H9 (cell line): Measurements from ENCODE around the gene RIMS1. TPM values are rescaled to one million over a fixed set of nuclear protein-coding genes. Genes with fewer than 3 reads are reported as not detected.

Experiments used
- DNase-seq: peaks from one replicate; pipeline ENCODE4 v3.0.0-alpha.2; 2017
- H2AFZ ChIP-seq: one replicate; pipeline ENCODE4 v1.6.1; 2013; ENCODE audit warnings: mild to moderate bottlenecking, low read length, control low read depth, moderate library complexity
- H2AK5ac ChIP-seq: 2 replicates; pipeline ENCODE4 v1.6.1; 2013; ENCODE audit warnings: low read length, control low read depth, mixed read lengths; ENCODE audit not compliant: insufficient read length
- H2BK120ac ChIP-seq: one replicate; pipeline ENCODE4 v1.6.1; 2013; ENCODE audit warnings: low read depth, mild to moderate bottlenecking, low read length, control low read depth, inconsistent platforms; ENCODE audit not compliant: poor library complexity, severe bottlenecking
- H2BK12ac ChIP-seq: 2 replicates; pipeline ENCODE4 v1.6.1; 2013; ENCODE audit warnings: low read length, control low read depth, mixed read lengths, low read depth; ENCODE audit not compliant: insufficient read length
- H2BK15ac ChIP-seq: 2 replicates; pipeline ENCODE4 v1.6.1; 2013; ENCODE audit warnings: low read depth, low read length, control low read depth
- H2BK20ac ChIP-seq: one replicate; pipeline ENCODE4 v1.6.1; 2013; ENCODE audit warnings: low read depth, mild to moderate bottlenecking, low read length, control low read depth, inconsistent platforms; ENCODE audit not compliant: poor library complexity, severe bottlenecking
- H2BK5ac ChIP-seq: 2 replicates; pipeline ENCODE4 v1.6.1; 2013; ENCODE audit warnings: low read length, control low read depth, mixed read lengths; ENCODE audit not compliant: insufficient read length
- H3K14ac ChIP-seq: 2 replicates; pipeline ENCODE4 v1.6.1; 2013; ENCODE audit warnings: low read length, control low read depth; ENCODE audit not compliant: insufficient read depth
- H3K18ac ChIP-seq: 2 replicates; pipeline ENCODE4 v1.6.1; 2013; ENCODE audit warnings: low read depth, mild to moderate bottlenecking, mixed read lengths, low read length, control low read depth; ENCODE audit not compliant: insufficient read length
- H3K23ac ChIP-seq: 2 replicates; pipeline ENCODE4 v1.6.1; 2013; ENCODE audit warnings: low read length, control low read depth, mixed read lengths, low read depth; ENCODE audit not compliant: insufficient read length
- H3K23me2 ChIP-seq: 2 replicates; pipeline ENCODE4 v1.6.1; 2013; ENCODE audit warnings: low read depth, mild to moderate bottlenecking, mixed read lengths, low read length, control low read depth; ENCODE audit not compliant: insufficient read length, poor library complexity, severe bottlenecking
- H3K27ac ChIP-seq: 2 replicates; pipeline ENCODE4 v1.5.1; 2013; ENCODE audit warnings: low read length, control low read depth, mixed read lengths, low read depth; ENCODE audit not compliant: insufficient read length
- H3K27me3 ChIP-seq: 2 replicates; pipeline ENCODE4 v1.6.1; 2013; ENCODE audit warnings: low read length, control low read depth, inconsistent platforms; ENCODE audit not compliant: insufficient read depth
- H3K4ac ChIP-seq: 2 replicates; pipeline ENCODE4 v1.6.1; 2013; ENCODE audit warnings: low read depth, mild to moderate bottlenecking, control low read depth, inconsistent platforms, low read length, moderate library complexity
- H3K4me1 ChIP-seq: 2 replicates; pipeline ENCODE4 v1.6.1; 2013; ENCODE audit warnings: low read length, control low read depth, inconsistent platforms; ENCODE audit not compliant: insufficient read depth
- H3K4me2 ChIP-seq: 2 replicates; pipeline ENCODE4 v1.6.1; 2013; ENCODE audit warnings: low read length, control low read depth, mixed read lengths; ENCODE audit not compliant: insufficient read length, insufficient read depth
- H3K56ac ChIP-seq: 2 replicates; pipeline ENCODE4 v1.6.1; 2013; ENCODE audit warnings: low read depth, mild to moderate bottlenecking, mixed read lengths, low read length, control low read depth; ENCODE audit not compliant: insufficient read length
- H3K79me1 ChIP-seq: 2 replicates; pipeline ENCODE4 v1.6.1; 2013; ENCODE audit warnings: low read depth, mild to moderate bottlenecking, moderate library complexity, low read length, control low read depth, inconsistent platforms; ENCODE audit not compliant: insufficient read depth, poor library complexity, severe bottlenecking
- H3K79me2 ChIP-seq: 2 replicates; pipeline ENCODE4 v1.6.1; 2013; ENCODE audit warnings: low read length, control low read depth, inconsistent platforms; ENCODE audit not compliant: insufficient read depth
- H3K9ac ChIP-seq: 2 replicates; pipeline ENCODE4 v1.6.1; 2013; ENCODE audit warnings: low read length, control low read depth, mixed read lengths; ENCODE audit not compliant: insufficient read length; ENCODE audit errors: extremely low read depth
- H3K9me3 ChIP-seq: one replicate; pipeline ENCODE4 v1.6.1; 2013; ENCODE audit warnings: low read depth, low read length, inconsistent platforms; ENCODE audit not compliant: control insufficient read depth
- H3T11ph ChIP-seq: one replicate; pipeline ENCODE4 v1.6.1; 2013; ENCODE audit warnings: mild to moderate bottlenecking, low read length, control low read depth, inconsistent platforms
- H4K20me1 ChIP-seq: one replicate; pipeline ENCODE4 v1.6.1; 2013; ENCODE audit not compliant: control insufficient read depth, insufficient read length, insufficient read depth
- H4K5ac ChIP-seq: 2 replicates; pipeline ENCODE4 v1.6.1; 2013; ENCODE audit warnings: low read depth, mild to moderate bottlenecking, mixed read lengths, low read length, control low read depth; ENCODE audit not compliant: insufficient read length
- H4K8ac ChIP-seq: replicated peaks from 2 replicates; pipeline ENCODE4 v1.6.1; 2013; ENCODE audit warnings: low read length, control low read depth, mixed read lengths, low read depth; ENCODE audit not compliant: insufficient read length
- H4K91ac ChIP-seq: 2 replicates; pipeline ENCODE4 v1.6.1; 2013; ENCODE audit warnings: low read depth, mild to moderate bottlenecking, moderate library complexity, mixed read lengths, low read length, control low read depth; ENCODE audit not compliant: insufficient read length
- H3K27ac Mint-ChIP-seq, 3 experiments: 2 replicates in 2 of 3; 3 replicates in 1 of 3; pipeline ENCODE4 v1.8.0; 2020 to 2021; ENCODE audit warnings: mixed read lengths in 3 of 3, mild to moderate bottlenecking in 1 of 3, moderate library complexity in 1 of 3
- H3K27me3 Mint-ChIP-seq: 2 replicates; pipeline ENCODE4 v1.8.0; 2021; ENCODE audit warnings: low read depth, mild to moderate bottlenecking, moderate library complexity, mixed read lengths
- H3K36me3 Mint-ChIP-seq, 3 experiments: 2 replicates in 2 of 3; 3 replicates in 1 of 3; pipeline ENCODE4 v1.8.0; 2020 to 2021; ENCODE audit warnings: low read depth in 3 of 3, mixed read lengths in 3 of 3; ENCODE audit not compliant: insufficient read depth in 1 of 3
- H3K4me1 Mint-ChIP-seq, 2 experiments: 2 replicates each; pipeline ENCODE4 v1.8.0; 2020; ENCODE audit warnings: mixed read lengths in 2 of 2
- H3K4me3 Mint-ChIP-seq, 2 experiments: 2 replicates in 1 of 2; 3 replicates in 1 of 2; pipeline ENCODE4 v1.8.0; 2020 to 2021; ENCODE audit warnings: mild to moderate bottlenecking in 2 of 2, mixed read lengths in 2 of 2, moderate library complexity in 1 of 2
- H3K9me3 Mint-ChIP-seq, 2 experiments: 2 replicates in 1 of 2; 3 replicates in 1 of 2; pipeline ENCODE4 v1.8.0; 2020; ENCODE audit warnings: mild to moderate bottlenecking in 2 of 2, mixed read lengths in 2 of 2, moderate library complexity in 1 of 2
- WGBS: extraction: QIAGEN DNeasy Blood & Tissue Kit; methylation state at CpG from one replicate; pipeline ENCODE4 v1.1.7; 2013; ENCODE audit warnings: missing lambda C conversion rate, low lambda C conversion rate, mixed read lengths; ENCODE audit not compliant: insufficient read length; ENCODE audit errors: extremely low coverage; 5-methylcytosine and 5-hydroxymethylcytosine counted together
- total RNA-seq: library from RNA; stranded (reverse); gene quantifications from 2 replicates; pipeline ENCODE4 v1.2.1, GENCODE V29; 2021
- TF ChIP-seq, protein P1 (sequence below): fragments of 200-600 bp; sonication (generic); conservative IDR thresholded peaks from 3 replicates; pipeline ENCODE4 v1.8.0; 2021; ENCODE audit warnings: antibody characterized with exemption, mild to moderate bottlenecking

RIMS1 gene
- total RNA-seq, 1 experiment from 2014 or later, result 0.83 TPM

DNA sequence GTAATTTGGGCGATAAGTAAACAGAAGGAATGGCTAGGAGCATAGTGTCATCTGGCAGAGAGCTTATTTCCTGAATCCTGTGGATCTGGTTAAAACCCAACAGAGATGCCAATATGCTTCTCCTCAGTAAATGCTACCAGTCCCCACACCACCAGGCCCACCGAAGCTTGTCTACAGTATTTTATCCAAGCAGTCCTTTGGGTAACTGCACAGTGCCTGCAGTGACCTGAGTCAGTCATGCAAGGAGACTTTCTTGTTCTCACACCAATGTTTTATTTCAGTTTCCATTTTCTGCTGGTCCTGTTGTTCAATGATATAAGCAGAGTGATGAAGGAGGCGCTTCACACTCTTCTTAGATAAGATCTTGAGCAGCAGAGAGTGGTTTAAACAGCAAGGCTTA lies 326.3 kb downstream of the RIMS1 start:
- no peaks in the 10 kb centered on the region; the same call in 1 of the 2 replicates for H3K4me1 ChIP-seq
- Mint-ChIP-seq H3K4me1 (peaks cover 6 to 10% of the 10 kb centered on the region in 2 experiments), H3K9me3 (no peaks in the 10 kb centered on the region), H3K4me3 (no peak overlapping the region), H3K27me3 (no peaks in the 10 kb centered on the region), H3K27ac (no peak overlapping the region), H3K36me3 (no peaks in the 10 kb centered on the region)
- H3K23ac ChIP-seq, result no peak overlapping the region
- no peaks in the 10 kb centered on the region for H3K23me2 ChIP-seq
- no peaks in the 10 kb centered on the region for H4K20me1 ChIP-seq
- H3K27me3 ChIP-seq, result no peaks in the 10 kb centered on the region
- no CpG with 5 or more reads among the region's 3 CpGs for WGBS
- no peaks in the 10 kb centered on the region for H3K9me3 ChIP-seq
- H3T11ph ChIP-seq, result no peak overlapping the region
- no peak overlapping the region for H2BK15ac ChIP-seq
- no peak overlapping the region for H2AFZ ChIP-seq
- no peak overlapping the region for H3K9ac ChIP-seq
- H2BK12ac ChIP-seq, result no peak overlapping the region
- H3K4me2 ChIP-seq, result no peak overlapping the region
- H3K18ac ChIP-seq, result no peak overlapping the region
- no peaks in the 10 kb centered on the region for H3K79me2 ChIP-seq
- H3K56ac ChIP-seq, result no peak overlapping the region
- H2BK20ac ChIP-seq, result no peak overlapping the region
- no peak overlapping the region for H2BK120ac ChIP-seq
- no peak overlapping the region for H4K91ac ChIP-seq
- TF ChIP-seq, protein P1, sequence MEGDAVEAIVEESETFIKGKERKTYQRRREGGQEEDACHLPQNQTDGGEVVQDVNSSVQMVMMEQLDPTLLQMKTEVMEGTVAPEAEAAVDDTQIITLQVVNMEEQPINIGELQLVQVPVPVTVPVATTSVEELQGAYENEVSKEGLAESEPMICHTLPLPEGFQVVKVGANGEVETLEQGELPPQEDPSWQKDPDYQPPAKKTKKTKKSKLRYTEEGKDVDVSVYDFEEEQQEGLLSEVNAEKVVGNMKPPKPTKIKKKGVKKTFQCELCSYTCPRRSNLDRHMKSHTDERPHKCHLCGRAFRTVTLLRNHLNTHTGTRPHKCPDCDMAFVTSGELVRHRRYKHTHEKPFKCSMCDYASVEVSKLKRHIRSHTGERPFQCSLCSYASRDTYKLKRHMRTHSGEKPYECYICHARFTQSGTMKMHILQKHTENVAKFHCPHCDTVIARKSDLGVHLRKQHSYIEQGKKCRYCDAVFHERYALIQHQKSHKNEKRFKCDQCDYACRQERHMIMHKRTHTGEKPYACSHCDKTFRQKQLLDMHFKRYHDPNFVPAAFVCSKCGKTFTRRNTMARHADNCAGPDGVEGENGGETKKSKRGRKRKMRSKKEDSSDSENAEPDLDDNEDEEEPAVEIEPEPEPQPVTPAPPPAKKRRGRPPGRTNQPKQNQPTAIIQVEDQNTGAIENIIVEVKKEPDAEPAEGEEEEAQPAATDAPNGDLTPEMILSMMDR, result no peak
- no peak overlapping the region for H3K4ac ChIP-seq
- no peak overlapping the region for H2BK5ac ChIP-seq
- H4K5ac ChIP-seq, result no peak overlapping the region
- no peaks in the 10 kb centered on the region for H3K79me1 ChIP-seq
- no peak for DNase-seq
- no peak overlapping the region for H4K8ac ChIP-seq
- H2AK5ac ChIP-seq, result no peak overlapping the region
- H3K27ac ChIP-seq, result no peak overlapping the region
- H3K14ac ChIP-seq, result no peak overlapping the region
